Measurements from ENCODE around the gene NRN1L.
A peak's percentile ranks its signal among the peaks of the same experiment; 100 is the strongest.

The NRN1L gene

DNA sequence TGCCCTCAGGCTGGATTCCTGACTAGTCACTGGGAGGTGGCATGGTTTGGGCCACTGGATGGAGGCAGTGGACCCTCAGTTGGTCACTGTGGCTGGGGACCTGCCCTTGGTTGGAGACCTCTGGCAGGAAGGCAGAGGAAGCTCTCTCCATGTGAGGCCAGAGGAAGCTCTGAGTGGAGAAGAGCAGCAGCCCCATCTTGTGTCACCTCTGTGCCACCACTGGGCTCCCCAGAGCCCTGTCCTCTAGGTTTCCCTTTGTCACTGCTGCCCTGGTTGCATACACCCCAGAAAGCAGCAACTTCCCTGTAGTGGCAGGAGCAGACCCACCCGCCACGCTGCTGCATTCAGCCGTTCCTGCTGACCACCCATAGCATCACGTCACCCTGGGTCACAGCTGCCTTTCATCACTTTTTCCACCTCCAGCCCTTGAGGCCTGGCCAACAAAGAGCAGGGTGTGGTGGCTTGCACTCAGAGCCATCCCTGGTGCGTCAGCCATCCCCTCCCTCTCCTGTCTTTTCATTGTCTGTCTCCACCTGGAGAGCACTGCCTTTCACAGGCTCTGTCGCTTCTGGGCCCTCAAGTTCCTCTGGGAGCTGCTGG lies 35.0 kb downstream of the NRN1L start:
- DNase-seq: no peak

DNA sequence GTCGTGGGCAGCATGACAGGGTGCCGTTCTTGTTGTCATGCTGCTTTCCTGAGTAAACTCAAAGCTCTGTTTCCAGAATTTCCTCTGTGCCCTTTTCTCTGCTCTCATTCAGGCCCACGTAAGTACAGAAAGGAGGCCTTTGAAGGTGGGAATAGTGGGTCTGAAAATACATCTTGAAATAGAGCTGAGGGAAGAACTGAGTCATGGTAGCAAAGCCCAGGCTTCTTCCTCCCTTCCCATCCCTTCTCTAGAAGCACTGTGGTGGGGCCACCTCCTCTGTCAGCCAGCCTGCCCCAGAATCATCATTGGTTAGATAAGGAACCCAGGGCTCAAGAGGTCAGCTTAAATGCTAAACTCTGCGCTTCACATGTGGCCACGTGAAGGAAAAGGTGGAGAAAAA lies 37.5 kb downstream of the NRN1L start:
- no peak for DNase-seq

DNA sequence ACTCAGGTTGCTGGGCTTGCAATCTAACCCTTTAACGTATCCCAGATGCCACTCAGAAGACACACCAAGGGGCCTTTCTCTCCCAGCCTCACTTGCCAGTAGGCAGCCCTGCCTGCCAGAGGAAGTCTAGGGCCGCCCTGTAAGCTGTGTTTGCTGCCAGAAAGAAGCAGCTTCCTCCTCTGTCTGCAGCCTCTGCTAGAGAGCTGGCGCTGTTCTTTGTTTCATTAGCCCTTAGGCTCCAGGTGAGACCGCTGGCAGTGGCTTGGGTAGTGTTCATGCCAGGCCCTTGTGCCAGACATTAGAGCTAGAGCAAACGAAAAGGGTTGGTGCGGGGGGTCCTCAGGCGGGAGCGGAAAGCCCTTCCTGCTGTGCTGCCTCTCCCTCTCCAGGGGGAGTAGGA lies 38.1 kb downstream of the NRN1L start:
- DNase-seq: no peak

DNA sequence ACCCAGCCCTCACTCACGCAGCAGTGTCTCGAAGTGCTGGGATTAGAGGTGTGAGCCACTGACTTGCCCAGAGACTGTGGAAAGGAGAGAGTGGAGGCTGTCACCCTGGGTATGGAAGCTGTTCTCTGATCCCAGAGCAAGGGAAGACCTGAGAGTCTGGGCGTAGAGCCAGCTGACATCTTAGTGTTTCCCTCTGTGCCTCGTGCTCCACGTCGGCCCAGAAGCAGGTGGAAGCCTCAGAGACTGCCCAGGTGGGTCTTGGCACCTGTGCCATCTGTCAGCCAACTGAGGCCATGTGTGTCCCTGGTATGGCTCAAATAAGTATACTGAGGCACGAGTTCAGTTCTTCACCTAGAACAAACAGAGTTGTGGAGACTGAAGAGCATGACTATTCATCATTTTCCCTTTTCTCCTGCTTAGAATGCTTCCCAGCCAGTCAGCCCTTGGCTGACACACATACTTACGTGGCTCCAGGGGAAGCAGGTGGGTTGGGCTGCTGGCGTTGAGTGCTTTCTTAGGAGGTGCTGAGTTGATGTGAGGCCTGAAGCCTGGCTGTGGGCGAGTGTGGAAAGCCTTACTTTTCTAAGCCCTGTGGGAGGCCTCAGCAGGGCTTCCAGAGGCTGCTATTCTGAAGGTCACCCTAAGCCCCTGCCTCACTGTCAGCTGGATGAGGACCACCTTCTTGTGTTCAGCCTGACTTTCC lies 38.9 kb downstream of the NRN1L start:
- DNase-seq: no peak

DNA sequence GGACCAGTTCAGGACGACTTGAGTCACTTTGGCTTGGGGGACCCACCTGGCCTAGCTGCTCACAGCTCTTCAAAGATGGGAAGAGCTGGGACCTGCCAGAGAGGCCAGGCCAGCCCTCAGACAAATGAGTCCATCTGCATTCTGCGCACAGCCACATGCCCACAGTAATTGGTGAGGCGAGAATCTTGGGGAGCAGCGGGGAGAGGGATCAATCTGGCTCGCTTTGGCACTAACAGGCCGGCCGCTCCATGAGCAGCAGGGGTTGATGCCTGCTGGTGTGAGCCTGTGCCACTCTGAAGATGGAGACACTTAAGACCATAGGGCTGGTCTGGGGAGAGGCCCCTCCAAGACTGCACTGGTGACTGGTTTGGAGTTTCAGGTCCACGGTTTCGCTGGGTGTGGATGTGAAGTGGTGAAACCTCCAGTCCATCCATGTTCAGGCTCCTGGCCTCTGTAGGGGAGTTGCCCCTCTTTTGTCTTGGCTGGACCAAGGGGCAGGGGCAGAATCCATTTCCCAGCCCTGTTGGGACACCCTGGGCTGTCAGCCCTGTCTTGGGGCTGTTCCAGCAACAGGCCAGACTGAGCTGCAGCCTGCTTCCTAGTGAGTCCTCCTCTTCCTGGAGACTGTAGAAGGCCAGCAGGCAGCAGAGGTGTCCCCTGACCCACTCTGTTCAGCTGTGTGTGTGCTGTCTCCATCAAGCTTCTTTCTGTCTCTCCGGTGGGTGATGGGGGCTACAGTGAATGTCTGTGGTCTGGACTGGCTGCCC lies 39.6 kb downstream of the NRN1L start:
- no peak for DNase-seq

DNA sequence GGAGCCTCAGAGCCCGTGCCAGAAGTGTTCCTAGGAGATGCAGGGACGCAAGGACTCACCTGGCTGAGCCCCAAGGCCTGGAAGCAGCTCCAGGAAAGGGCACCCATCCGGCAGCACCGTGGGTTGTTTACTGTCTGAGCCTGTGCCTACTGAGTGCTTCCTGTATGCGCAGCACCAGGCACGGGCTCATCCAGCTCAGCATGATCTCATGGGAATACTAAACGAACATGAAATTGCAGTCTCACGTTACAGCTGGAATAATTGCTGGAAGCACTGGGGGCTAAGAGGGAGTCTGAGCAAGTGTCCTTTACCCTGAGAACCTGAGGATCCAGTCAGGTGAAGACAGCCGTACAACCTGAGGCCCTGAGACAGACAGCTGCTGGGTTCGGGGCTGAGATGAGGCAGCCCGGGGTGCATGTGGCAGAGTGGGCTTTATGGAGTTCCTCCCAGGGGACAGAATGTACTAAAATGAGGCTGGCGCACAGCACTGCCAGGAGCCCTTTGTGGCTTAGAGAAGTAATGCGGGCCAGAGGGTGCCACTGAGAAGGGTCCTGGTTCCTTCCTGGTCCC lies 41.6 kb downstream of the NRN1L start:
- DNase-seq: no peak

DNA sequence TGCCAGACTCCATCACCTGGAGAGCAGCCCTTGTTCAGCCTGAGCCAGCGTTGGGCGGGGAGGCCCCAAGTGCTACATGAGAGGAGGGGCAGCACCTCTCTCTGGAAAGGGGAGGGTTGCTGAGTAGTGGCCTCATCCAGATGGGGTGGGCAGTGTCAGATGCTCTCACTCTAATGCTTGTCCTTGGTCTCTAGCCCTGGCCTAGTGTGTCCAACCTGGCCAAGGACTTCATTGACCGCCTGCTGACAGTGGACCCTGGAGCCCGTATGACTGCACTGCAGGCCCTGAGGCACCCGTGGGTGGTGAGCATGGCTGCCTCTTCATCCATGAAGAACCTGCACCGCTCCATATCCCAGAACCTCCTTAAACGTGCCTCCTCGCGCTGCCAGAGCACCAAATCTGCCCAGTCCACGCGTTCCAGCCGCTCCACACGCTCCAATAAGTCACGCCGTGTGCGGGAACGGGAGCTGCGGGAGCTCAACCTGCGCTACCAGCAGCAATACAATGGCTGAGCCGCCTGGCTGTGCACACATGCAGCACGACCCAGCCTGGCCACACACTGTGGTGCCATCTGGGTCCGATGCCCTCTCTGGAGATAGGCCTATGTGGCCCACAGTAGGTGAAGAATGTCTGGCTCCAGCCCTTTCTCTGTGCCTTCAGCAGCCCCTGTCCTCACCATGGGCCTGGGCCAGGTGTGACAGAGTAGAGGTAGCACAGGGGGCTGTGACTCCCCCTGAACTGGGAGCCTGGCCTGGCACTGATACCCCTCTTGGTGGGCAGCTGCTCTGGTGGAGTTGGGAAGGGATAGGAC lies 42.7 kb downstream of the NRN1L start:
- no peak for DNase-seq

DNA sequence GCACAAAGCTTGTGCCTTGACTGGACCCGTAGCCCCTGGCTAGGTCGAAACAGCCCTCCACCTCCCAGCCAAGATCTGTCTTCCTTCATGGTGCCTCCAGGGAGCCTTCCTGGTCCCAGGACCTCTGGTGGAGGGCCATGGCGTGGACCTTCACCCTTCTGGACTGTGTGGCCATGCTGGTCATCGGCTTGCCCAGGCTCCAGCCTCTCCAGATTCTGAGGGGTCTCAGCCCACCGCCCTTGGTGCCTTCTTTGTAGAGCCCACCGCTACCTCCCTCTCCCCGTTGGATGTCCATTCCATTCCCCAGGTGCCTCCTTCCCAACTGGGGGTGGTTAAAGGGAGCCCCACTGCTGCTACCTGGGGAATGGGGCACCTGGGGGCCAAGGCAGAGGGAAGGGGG lies 43.5 kb downstream of the NRN1L start:
- DNase-seq: no peak

DNA sequence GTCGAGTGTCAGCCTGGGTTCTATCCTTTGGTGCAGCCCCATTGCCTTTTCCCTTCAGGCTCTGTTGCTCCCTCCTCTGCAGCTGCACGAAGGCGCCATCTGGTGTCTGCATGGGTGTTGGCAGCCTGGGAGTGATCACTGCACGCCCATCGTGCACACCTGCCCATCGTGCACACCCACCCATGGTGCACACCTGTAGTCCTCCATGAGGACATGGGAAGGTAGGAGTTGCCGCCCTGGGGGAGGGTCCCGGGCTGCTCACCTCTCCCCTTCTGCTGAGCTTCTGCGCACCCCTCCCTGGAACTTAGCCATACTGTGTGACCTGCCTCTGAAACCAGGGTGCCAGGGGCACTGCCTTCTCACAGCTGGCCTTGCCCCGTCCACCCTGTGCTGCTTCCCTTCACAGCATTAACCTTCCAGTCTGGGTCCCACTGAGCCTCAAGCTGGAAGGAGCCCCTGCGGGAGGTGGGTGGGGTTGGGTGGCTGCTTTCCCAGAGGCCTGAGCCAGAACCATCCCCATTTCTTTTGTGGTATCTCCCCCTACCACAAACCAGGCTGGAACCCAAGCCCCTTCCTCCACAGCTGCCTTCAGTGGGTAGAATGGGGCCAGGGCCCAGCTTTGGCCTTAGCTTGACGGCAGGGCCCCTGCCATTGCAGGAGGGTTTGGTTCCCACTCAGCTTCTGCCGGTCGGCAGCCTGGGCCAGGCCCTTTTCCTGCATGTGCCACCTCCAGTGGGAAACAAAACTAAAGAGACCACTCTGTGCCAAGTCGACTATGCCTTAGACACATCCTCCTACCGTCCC lies 44.1 kb downstream of the NRN1L start:
- peak; percentile 69 to 81 for DNase-seq

DNA sequence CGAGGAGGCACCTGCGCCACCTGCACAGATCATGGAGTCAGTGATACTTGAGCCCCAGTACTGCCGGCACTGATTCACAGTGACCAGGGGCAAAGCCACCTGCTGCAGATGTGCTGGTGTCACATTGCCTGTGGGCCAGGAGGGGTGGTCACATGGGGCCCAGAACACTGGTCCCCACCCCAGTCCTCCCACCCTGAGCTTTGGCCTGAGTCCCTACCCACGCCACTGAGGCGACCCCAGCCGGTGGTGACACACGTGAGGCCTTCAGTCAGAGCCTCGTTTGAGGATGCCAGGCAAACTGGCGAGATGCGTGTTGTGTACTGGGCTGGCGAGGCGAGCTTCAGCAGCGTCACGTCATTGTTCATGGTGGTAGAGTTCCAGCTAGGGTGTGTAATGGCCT lies 45.5 kb downstream of the NRN1L start:
- no peak for DNase-seq

DNA sequence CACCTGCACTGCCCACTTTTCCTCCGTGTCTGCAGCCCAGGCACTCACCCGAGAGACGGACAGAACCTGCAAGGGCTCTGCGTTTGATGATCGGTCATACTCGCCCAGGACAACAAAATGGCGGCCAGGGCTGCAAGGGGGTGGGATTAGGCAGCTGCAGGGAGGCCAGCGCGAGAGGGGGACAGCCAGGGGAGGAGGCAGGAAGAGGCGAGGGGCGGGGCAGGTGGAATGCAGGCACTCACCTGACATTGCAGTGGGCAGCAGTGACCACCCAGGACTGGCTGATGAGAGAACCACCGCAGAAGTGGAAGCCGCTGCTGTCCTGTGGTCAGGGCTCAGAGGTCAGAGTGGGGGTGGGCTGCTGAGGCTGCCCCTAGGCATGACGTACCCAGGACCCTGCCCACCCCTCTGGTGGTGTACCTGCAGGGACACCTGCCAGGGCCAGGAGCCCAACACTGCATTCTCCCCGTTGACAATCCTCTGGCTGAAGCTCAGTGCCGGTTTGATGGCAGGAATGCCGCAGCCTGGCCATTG lies 46.1 kb downstream of the NRN1L start:
- DNase-seq: no peak

DNA sequence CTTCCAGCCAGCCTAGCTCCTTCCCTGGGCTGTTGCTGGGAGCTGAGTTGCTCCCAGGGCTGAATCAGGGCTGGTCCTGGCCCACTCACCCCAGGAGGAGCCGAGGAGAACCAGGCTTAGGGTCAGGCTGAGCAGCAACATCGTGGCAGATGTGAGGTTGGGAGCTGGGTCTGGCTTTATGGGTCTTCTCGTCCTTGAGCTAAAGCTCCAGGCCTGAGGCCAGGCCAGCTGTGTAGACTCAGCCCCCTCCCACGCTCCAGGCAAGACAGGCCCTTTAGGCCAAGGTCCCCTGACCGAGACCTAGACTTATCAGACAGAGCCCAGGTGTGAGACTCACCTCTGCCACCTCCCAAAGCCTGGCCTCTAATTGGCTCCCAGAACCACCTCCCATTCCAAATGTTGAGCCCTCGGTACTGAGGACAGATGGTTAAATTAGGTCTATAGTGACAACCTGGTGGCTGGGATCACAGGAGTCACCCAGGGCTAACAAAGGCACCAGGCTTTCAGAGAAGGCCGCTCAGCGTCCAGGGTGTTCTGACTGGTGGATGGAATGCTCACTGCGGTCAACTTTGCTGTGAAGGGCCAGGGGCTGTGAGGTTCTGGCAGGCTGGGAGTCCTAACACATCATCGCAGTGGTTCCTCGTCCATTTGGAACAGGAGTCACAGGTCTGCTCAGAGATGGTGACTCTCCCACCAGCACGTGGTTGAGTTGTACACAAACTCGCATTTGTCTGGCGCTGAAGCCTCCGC lies 47.2 kb downstream of the NRN1L start, which contains the start of gene CTRL:
TSS of gene CTRL (minus strand) at position 151 of the 750 bp plus-strand sequence. CDS start at position 141, 10 bp downstream.
- no peak for DNase-seq

DNA sequence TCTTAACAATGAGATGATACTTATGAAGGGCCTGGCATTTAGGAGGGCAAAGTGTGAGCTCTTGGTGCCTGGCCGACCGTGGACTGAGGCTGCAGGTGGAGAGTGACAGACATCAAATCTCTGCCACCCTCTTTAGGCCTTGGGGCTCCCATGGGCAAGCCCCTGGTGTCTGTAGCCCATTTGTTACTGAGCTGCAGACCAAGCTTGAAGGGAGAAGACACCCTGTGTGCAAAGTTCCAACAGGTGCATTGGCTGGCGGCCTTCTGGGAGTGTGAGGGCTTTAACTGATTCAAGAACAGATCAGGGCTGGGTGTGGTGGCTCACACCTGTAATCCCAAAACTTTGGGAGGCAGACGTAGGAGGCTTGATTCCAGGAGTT lies 47.8 kb downstream of the NRN1L start:
- no peak for DNase-seq

DNA sequence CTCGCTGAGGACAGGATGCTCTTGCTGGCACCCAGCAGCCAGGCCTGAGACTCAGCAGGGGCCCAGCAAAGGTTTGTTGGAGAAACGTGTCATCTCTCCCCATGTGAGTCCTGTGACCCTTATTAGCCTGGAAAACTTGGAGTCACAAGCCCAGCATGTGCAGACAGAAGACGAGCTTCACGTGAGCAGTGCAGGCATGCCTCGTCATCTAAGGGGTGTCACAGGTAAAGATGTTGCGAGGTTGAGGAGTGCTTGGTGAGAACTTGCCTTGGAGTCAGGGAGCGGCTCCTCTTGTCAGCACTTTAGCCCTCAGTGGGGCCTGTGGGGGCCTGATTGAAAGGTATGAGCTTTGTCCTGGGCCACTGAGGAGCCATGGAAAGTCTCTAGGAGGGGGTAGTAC lies 49.1 kb downstream of the NRN1L start:
- no peak for DNase-seq

DNA sequence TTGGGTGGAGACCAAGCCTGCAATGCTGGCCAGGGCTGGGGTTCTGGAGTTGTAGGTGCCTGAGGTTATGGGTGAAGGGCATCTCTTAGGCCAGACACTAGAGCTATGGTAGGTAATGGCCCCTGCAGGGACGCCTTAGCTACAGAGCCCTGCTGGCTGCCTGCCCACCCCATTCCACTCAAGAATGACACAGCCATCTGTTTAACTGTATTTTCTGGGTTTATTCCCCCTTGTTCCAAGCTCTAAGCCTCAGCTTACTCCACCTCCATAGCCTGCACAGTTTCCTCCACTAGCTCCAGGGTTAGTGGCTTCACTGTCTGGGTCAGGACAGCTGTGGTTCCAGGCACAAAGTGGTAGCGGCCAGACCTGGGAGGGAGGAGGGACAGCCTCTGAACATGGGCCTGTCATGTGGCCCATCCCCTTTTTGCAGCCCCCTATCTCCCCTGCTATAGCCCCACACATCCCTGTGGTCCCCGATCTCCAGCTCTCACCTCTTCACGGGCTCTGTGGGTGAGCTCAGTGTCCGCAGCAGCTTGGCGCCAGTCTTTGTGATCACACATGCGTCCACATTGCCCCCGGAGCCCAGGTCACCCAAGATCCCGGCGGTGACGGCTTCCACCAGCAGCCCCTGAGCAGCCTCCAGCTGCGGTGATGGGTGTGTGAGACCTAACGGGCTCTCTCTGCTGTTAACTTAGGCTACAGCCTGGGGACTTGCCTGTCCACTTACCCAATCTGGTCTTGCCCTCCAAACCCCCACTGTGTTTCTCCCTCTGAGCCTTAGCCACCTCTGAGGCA lies 49.8 kb downstream of the NRN1L start:
- no peak for DNase-seq

DNA sequence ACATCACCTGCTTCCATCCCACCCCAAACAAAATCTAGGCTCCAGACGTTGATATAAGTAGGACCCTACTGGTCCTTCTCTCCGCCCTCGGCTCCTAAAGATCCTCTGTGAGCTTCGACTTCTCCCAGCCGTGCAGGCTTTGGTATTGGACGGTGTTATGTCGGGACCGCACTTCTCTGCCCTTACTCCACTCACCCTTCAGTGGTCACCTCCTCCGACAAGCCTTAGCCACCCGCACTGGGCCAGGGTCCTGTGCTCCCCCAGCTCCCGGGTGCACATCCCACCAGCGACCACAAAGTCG lies 50.4 kb downstream of the NRN1L start:
- no peak for DNase-seq

DNA sequence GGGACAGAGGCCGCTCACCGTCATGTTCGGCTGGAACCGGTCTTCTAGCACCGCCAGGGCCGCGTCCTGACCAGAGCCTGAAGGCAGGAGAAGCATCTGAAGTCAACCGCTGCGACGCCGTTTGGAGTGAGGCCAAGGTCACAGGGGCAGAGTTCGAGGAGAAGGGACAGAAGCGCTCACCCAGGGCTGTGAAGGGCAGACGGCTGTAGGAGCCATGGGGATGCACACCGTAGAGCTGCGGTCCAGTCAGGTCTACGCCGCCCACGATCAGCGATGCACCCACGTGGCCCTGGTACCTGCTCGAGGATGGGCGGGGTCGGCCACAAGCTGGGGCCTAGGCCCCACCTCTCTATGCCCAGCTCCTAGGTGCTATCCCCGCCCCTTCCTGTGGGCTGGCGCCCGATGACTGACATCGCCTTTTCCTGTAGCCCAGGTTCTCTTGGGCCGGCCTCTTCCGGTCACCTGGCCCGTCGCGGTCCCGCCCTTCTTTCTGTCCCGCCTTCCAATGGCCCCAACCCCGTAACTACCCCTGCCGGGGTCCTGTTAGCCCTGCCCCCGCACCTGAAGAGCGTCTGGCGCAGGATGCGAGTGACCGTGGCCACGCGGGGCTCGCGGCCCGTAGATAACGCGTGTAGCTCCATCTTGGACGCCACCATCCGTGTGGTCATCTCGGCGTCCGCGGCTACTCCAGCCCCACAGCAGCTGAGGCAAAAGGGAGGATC lies 50.9 kb downstream of the NRN1L start:
- peak; percentile 96 to 98 for DNase-seq

Measured in CD4-positive, alpha-beta T cell treated with Interferon alpha-2 for 1 hour (primary cell).